PC-3 (cell line): ENCODE data around the gene CHD2.

ENCODE experiments used
- EZH2phosphoT487 ChIP-seq: fragments of 300-600 bp; sonication (generic); IDR thresholded peaks from 2 replicates; pipeline ENCODE4 v1.6.1; 2018; ENCODE audit warnings: mild to moderate bottlenecking, antibody characterized with exemption, low read length, borderline replicate concordance
- TF ChIP-seq, protein P1 (sequence below): fragments of 300-600 bp; sonication (generic); conservative IDR thresholded peaks from 2 replicates; pipeline ENCODE4 v1.5.1; 2017; ENCODE audit warnings: antibody characterized with exemption, low read depth, mild to moderate bottlenecking, low read length

DNA sequence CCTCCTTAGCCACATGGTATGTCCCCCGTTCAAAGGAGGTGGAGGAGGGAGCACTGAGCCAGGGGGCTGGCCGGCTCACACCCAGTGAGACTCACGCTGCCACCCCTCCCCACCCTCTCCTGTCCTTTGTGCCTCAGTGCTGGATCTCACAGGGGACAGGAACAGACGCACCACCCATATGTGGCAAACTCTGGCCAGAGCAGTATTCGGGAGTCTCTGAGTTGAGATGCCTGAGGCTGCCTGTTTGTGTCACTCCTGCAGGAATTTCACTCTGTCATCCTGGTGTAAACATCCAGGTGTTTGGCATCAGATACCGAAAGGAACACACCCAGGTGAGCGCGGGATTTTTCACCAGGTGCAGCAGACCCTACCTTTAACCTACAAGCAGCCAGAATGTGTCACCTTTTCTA is 163.1 kb downstream of the CHD2 start:
- TF ChIP-seq, protein P1, sequence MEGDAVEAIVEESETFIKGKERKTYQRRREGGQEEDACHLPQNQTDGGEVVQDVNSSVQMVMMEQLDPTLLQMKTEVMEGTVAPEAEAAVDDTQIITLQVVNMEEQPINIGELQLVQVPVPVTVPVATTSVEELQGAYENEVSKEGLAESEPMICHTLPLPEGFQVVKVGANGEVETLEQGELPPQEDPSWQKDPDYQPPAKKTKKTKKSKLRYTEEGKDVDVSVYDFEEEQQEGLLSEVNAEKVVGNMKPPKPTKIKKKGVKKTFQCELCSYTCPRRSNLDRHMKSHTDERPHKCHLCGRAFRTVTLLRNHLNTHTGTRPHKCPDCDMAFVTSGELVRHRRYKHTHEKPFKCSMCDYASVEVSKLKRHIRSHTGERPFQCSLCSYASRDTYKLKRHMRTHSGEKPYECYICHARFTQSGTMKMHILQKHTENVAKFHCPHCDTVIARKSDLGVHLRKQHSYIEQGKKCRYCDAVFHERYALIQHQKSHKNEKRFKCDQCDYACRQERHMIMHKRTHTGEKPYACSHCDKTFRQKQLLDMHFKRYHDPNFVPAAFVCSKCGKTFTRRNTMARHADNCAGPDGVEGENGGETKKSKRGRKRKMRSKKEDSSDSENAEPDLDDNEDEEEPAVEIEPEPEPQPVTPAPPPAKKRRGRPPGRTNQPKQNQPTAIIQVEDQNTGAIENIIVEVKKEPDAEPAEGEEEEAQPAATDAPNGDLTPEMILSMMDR = no peak
- TF ChIP-seq EZH2phosphoT487 = no peak
